IMR-90 (cell line): ENCODE results near the gene TRHDE. TPM values are rescaled to one million over a fixed set of nuclear protein-coding genes. Genes with fewer than 3 reads are reported as not detected.

ENCODE experiments used
- ATAC-seq: fragments of 200-7000 bp; cut with Tn5 transposase; 2 replicates; pipeline ENCODE4 v1.9.1; 2020; ENCODE audit warnings: low read depth, mild to moderate bottlenecking, moderate library complexity
- BruUV-seq: library from RNA; stranded (reverse); fragments of 400-500 nt; replicated peaks from 2 replicates; lab custom pipeline; 2021; lab: Mats Ljungman, UMichigan
- CTCF ChIA-PET: fragments of 300-600 bp; formaldehyde crosslinking; extraction: SDS; loops from one replicate; lab custom pipeline; 2021; ENCODE audit warnings: antibody characterized with exemption; lab: Yijun Ruan, JAX
- POLR2A ChIA-PET: fragments of 300-600 bp; sonication (Branson Sonifier 250); formaldehyde crosslinking; loops from one replicate; lab custom pipeline; 2022; ENCODE audit warnings: antibody characterized with exemption; ENCODE audit not compliant: unreplicated experiment; lab: Charles Lee
- DNase-seq: peaks from one replicate; pipeline ENCODE4 v3.0.0; 2013
- H2AFZ ChIP-seq: replicated peaks from 2 replicates; pipeline ENCODE3; 2013; ENCODE audit warnings: low read length, mild to moderate bottlenecking; ENCODE audit not compliant: poor library complexity
- H2AK5ac ChIP-seq: 2 replicates; pipeline ENCODE4 v1.6.1; 2013; ENCODE audit warnings: low read depth, low read length, inconsistent platforms
- H2AK9ac ChIP-seq: replicated peaks from 2 replicates; pipeline ENCODE3; 2013; ENCODE audit warnings: mild to moderate bottlenecking, low read depth, low read length, moderate library complexity; ENCODE audit not compliant: poor library complexity
- H2BK120ac ChIP-seq: 2 replicates; pipeline ENCODE4 v1.6.1; 2013; ENCODE audit warnings: low read depth, low read length, inconsistent platforms
- H2BK15ac ChIP-seq: 3 replicates; pipeline ENCODE4 v1.6.1; 2013; ENCODE audit warnings: low read depth, low read length, inconsistent platforms
- H2BK20ac ChIP-seq: 2 replicates; pipeline ENCODE4 v1.6.1; 2013; ENCODE audit warnings: low read depth, mild to moderate bottlenecking, inconsistent platforms, low read length, moderate library complexity
- H2BK5ac ChIP-seq: 2 replicates; pipeline ENCODE4 v1.6.1; 2013; ENCODE audit warnings: mild to moderate bottlenecking, low read depth, low read length, inconsistent platforms; ENCODE audit not compliant: poor library complexity, severe bottlenecking
- H3K14ac ChIP-seq: replicated peaks from 2 replicates; pipeline ENCODE4 v1.6.1; 2013; ENCODE audit warnings: low read depth, low read length, inconsistent platforms
- H3K18ac ChIP-seq: 2 replicates; pipeline ENCODE4 v1.6.1; 2013; ENCODE audit warnings: low read depth, low read length, control low read depth
- H3K23ac ChIP-seq: 2 replicates; pipeline ENCODE4 v1.6.1; 2013; ENCODE audit warnings: low read depth, low read length, inconsistent platforms
- H3K27ac ChIP-seq: 2 replicates; pipeline ENCODE4 v1.5.1; 2013; ENCODE audit warnings: mild to moderate bottlenecking, control low read depth, low read length; ENCODE audit not compliant: insufficient read depth
- H3K27me3 ChIP-seq: 2 replicates; pipeline ENCODE4 v1.6.1; 2013; ENCODE audit warnings: low read length; ENCODE audit not compliant: control insufficient read depth, insufficient read depth
- H3K36me3 ChIP-seq: 2 replicates; pipeline ENCODE4 v1.6.1; 2013; ENCODE audit warnings: low read length, mixed read lengths; ENCODE audit not compliant: control insufficient read depth, insufficient read depth
- H3K4ac ChIP-seq: 2 replicates; pipeline ENCODE4 v1.6.1; 2013; ENCODE audit warnings: low read depth, low read length, inconsistent platforms
- H3K4me1 ChIP-seq: 2 replicates; pipeline ENCODE4 v1.6.1; 2013; ENCODE audit warnings: low read length, mixed read lengths; ENCODE audit not compliant: control insufficient read depth, insufficient read depth
- H3K4me2 ChIP-seq: 2 replicates; pipeline ENCODE4 v1.6.1; 2013; ENCODE audit warnings: low read depth, mild to moderate bottlenecking, control low read depth, low read length, moderate library complexity
- H3K4me3 ChIP-seq: 2 replicates; pipeline ENCODE4 v1.5.1; 2013; ENCODE audit warnings: low read depth, mild to moderate bottlenecking, control low read depth, low read length, moderate library complexity; ENCODE audit not compliant: insufficient read depth
- H3K56ac ChIP-seq: 2 replicates; pipeline ENCODE4 v1.6.1; 2013; ENCODE audit warnings: low read length, inconsistent platforms; ENCODE audit not compliant: insufficient read depth; ENCODE audit errors: extremely low read depth
- H3K79me1 ChIP-seq, 2 experiments: 2 replicates each; pipeline ENCODE4 v1.6.1; 2013; ENCODE audit warnings: low read length in 2 of 2, inconsistent platforms in 1 of 2, low read depth in 1 of 2
- H3K9ac ChIP-seq: 2 replicates; pipeline ENCODE4 v1.6.1; 2013; ENCODE audit warnings: low read depth, low read length, control low read depth
- H3K9me1 ChIP-seq: 2 replicates; pipeline ENCODE4 v1.6.1; 2013; ENCODE audit warnings: low read length, inconsistent platforms; ENCODE audit not compliant: insufficient read depth
- H3K9me3 ChIP-seq: 2 replicates; pipeline ENCODE4 v1.6.1; 2013; ENCODE audit warnings: low read length; ENCODE audit not compliant: control insufficient read depth, insufficient read depth
- H4K20me1 ChIP-seq: 2 replicates; pipeline ENCODE4 v1.6.1; 2013; ENCODE audit warnings: low read length, inconsistent platforms; ENCODE audit not compliant: insufficient read depth
- H4K5ac ChIP-seq: 2 replicates; pipeline ENCODE4 v1.6.1; 2013; ENCODE audit warnings: mild to moderate bottlenecking, low read depth, low read length, control low read depth
- H4K8ac ChIP-seq, 2 experiments: 2 replicates each; pipeline ENCODE4 v1.6.1; 2013; ENCODE audit warnings: low read depth in 2 of 2, low read length in 2 of 2, control low read depth in 1 of 2, inconsistent platforms in 1 of 2
- H4K91ac ChIP-seq: 2 replicates; pipeline ENCODE4 v1.6.1; 2013; ENCODE audit warnings: low read depth, low read length, inconsistent platforms; ENCODE audit not compliant: insufficient read depth
- BHLHE40 ChIP-seq: fragments of 150-350 bp; IDR thresholded peaks from 2 replicates; pipeline ENCODE4 v1.6.1; 2016; ENCODE audit warnings: mild to moderate bottlenecking, low read depth, low read length
- CTCF ChIP-seq: conservative IDR thresholded peaks from 2 replicates; pipeline ENCODE4 v1.5.1; 2012; ENCODE audit warnings: mild to moderate bottlenecking, low read depth, low read length, improper control_type of control experiment
- RAD21 ChIP-seq: IDR thresholded peaks from 2 replicates; pipeline ENCODE4 v1.6.1; 2012; ENCODE audit warnings: low read length, improper control_type of control experiment
- SMC3 ChIP-seq: fragments of 150-350 bp; IDR thresholded peaks from 2 replicates; pipeline ENCODE4 v1.6.1; 2016; ENCODE audit warnings: low read depth, mild to moderate bottlenecking, antibody characterized with exemption, low read length, moderate library complexity
- WGBS, 2 experiments: methylation state at CpG; one replicate each; pipeline versions ENCODE4 v1.1.5 to v1.1.7; 2013; ENCODE audit warnings: missing lambda C conversion rate in 2 of 2; ENCODE audit not compliant: insufficient read length in 1 of 2; ENCODE audit errors: extremely low coverage in 2 of 2; 5-methylcytosine and 5-hydroxymethylcytosine counted together
- dilution Hi-C: fragments of 300-500 bp; cut with HindIII; formaldehyde crosslinking; loops from one replicate; pipeline ENCODE4 v1.14.3; 2018; ENCODE audit warnings: low sequenced_read_pairs; ENCODE audit not compliant: unreplicated experiment
- in situ Hi-C: fragments of 300-500 bp; cut with MboI; formaldehyde crosslinking; loops from 3 replicates; pipeline ENCODE4 v1.14.3; 2019; ENCODE audit warnings: low sequenced_read_pairs, inconsistent platforms, mixed read lengths
- intact Hi-C: fragments of 100-400 bp; cut with micrococcal nuclease; formaldehyde crosslinking; loops from 2 replicates; pipeline ENCODE4 v1.10.0; 2022
- polyA plus RNA-seq, 3 experiments: library from polyadenylated mRNA; depleted of rRNA; stranded (reverse); fragments of >200 nt; gene quantifications; 2 replicates each; pipeline ENCODE4 v1.2.3, GENCODE V29; 2012; ENCODE audit warnings: low replicate concordance in 1 of 3
- total RNA-seq: library from RNA; depleted of rRNA; stranded (reverse); fragments of >200 nt; gene quantifications from 2 replicates; pipeline ENCODE4 v1.2.3, GENCODE V29; 2012

The TRHDE gene
- total and polyA plus RNA-seq, 2 of the 4 experiments (the other 2 are of a cell fraction): 33.7 to 65.1 TPM

- DNase-seq: peak; percentile 48
- Histone ChIP-seq H4K20me1 (no peaks in the 10 kb centered on the region; the same call in 1 of the 2 replicates), H2BK120ac (no peak overlapping the region), H4K5ac (no peak overlapping the region), H2AFZ (no peak overlapping the region), H3K14ac (no peak overlapping the region), H3K56ac (no peak overlapping the region), H2AK9ac (no peak overlapping the region), H3K23ac (no peak overlapping the region), H3K27me3 (no peaks in the 10 kb centered on the region), H3K9me3 (no peaks in the 10 kb centered on the region), H3K4ac (no peak overlapping the region), H2BK5ac (no peak overlapping the region), H3K4me2 (no peak overlapping the region), H3K36me3 (peaks cover 6% of the 10 kb centered on the region), H3K4me3 (no peak overlapping the region), H3K18ac (no peak overlapping the region), H3K27ac (no peak overlapping the region), H3K4me1 (peaks cover 3% of the 10 kb centered on the region; the same call in 1 of the 2 replicates), H2BK15ac (no peak overlapping the region), H4K8ac (no peak overlapping the region), H2AK5ac (no peak overlapping the region), H3K9me1 (0 out of 2 replicates have a peak, but pooled peaks cover under 1% of the 10 kb centered on the region), H4K91ac (no peak overlapping the region), H2BK20ac (no peak overlapping the region), H3K9ac (no peak overlapping the region), H3K79me1 (peaks cover 4 to 19% of the 10 kb centered on the region in 2 experiments; a peak in 3 of 4 replicates)
- no TSS peak for BruUV-seq
- no CpG with 5 or more reads among the region's 1 CpG for WGBS, 2 experiments
- ATAC-seq: 0 out of 2 replicates have a peak, but pooled peaks have one; percentile 48
- TF ChIP-seq RAD21 (peak; percentile 47), BHLHE40 (no peak), SMC3 (peak; percentile 63), CTCF (peak; percentile 57)
- CTCF ChIA-PET: interaction anchor here (0.6 to 0.8 kb wide), 5 partner anchors 9 to 426 kb away, joined by 3 to 5 read pairs (median 3); no protein-coding TSS in a partner anchor
- dilution Hi-C loops: no loop called here
- intact Hi-C loops: no loop called here
- in situ Hi-C loops: loop anchor here (25.0 kb wide), 1 partner anchor 602 kb away; the partner anchor contains the start of genes THAP2 and ZFC3H1
- POLR2A ChIA-PET: no interaction called here
Observed at GRCh38 chr12:72264548-72265175, 7.5 kb upstream of the TRHDE start.
